NCI-H748 (cell line): ENCODE measurements around the gene ZNF565.
"Not testable (repeated sequence)": the region's sequence is repeated elsewhere in the genome, so short reads cannot be mapped to it uniquely, and the experiment has no call there.

Source experiments
- DNase-seq: peaks from one replicate; lab custom pipeline; 2025; ENCODE audit not compliant: unreplicated experiment; lab: John Stamatoyannopoulos, UW

ZNF565 gene

GRCh38 chr19:36214386-36215275 is at the start of gene ZNF565, which contains the start of gene ZNF146:
TSS of gene ZNF565 (minus strand) at chr19:36214665. CDS start at chr19:36201985, 12,680 bp downstream.
TSS of gene ZNF146 (plus strand) at chr19:36215106. CDS start at chr19:36236441, 21,335 bp downstream.
- peak; percentile 100 for DNase-seq

GRCh38 chr19:36259211-36259610 is 44.7 kb upstream of the ZNF565 start:
- DNase-seq: no peak

- no peak for DNase-seq
Measured at GRCh38 chr19:36258028-36258875, 43.8 kb upstream of the ZNF565 start.

- DNase-seq: peak; percentile 63
Measured at GRCh38 chr19:36257520-36257876, 43.0 kb upstream of the ZNF565 start.

GRCh38 chr19:36256853-36257519 is 42.5 kb upstream of the ZNF565 start:
- DNase-seq: peak; percentile 25

- no peak for DNase-seq
Measured at GRCh38 chr19:36256064-36256463, 41.6 kb upstream of the ZNF565 start.

- DNase-seq: no peak
Measured at GRCh38 chr19:36255316-36255715, 40.9 kb upstream of the ZNF565 start.

GRCh38 chr19:36254848-36255247 is 40.4 kb upstream of the ZNF565 start:
- no peak for DNase-seq

GRCh38 chr19:36252047-36252446 is 37.6 kb upstream of the ZNF565 start:
- DNase-seq: no peak

- peak; percentile 37 for DNase-seq
Measured at GRCh38 chr19:36246006-36246481, 31.6 kb upstream of the ZNF565 start.

- DNase-seq: peak; percentile 79
Measured at GRCh38 chr19:36245210-36246005, 30.9 kb upstream of the ZNF565 start.

GRCh38 chr19:36244066-36244465 is 29.6 kb upstream of the ZNF565 start:
- DNase-seq: no peak

GRCh38 chr19:36236946-36237310 is 22.5 kb upstream of the ZNF565 start:
- DNase-seq: no peak

GRCh38 chr19:36236304-36236945 is 22.0 kb upstream of the ZNF565 start:
- no peak for DNase-seq

GRCh38 chr19:36233626-36234025 is 19.2 kb upstream of the ZNF565 start:
- not testable (repeated sequence) for DNase-seq

- no peak for DNase-seq
Measured at GRCh38 chr19:36225219-36225892, 10.9 kb upstream of the ZNF565 start.

- no peak for DNase-seq
Measured at GRCh38 chr19:36222503-36222902, 8.0 kb upstream of the ZNF565 start.

GRCh38 chr19:36221474-36221873 is 7.0 kb upstream of the ZNF565 start:
- no peak for DNase-seq
